Endothelial cell of umbilical vein (primary cell): ENCODE data around the gene XYLT1. TPM values are rescaled to one million over a fixed set of nuclear protein-coding genes. Genes with fewer than 3 reads are reported as not detected.

Source experiments
- BruUV-seq: library from RNA; stranded (reverse); fragments of 400-500 nt; replicated peaks from 2 replicates; lab custom pipeline; 2021; lab: Mats Ljungman, UMichigan
- CTCF ChIA-PET: fragments of 300-600, 350-600 bp; sonication (Branson Sonifier 250); formaldehyde crosslinking; loops from one replicate; lab custom pipeline; 2021; ENCODE audit warnings: antibody characterized with exemption, inconsistent platforms; lab: Charles Lee
- POLR2A ChIA-PET: fragments of 300-600, 350-600 bp; sonication (Branson Sonifier 250); formaldehyde crosslinking; loops from one replicate; lab custom pipeline; 2021; ENCODE audit warnings: antibody characterized with exemption, inconsistent platforms; lab: Charles Lee
- DNase-seq: peaks from one replicate; pipeline ENCODE4 v3.0.0-alpha.2; 2011; ENCODE audit warnings: low read depth, low spot score
- FAIRE-seq: peaks from 2 replicates; lab custom pipeline; 2011; peaks lifted over from hg19 to GRCh38; lab: Jason Lieb, UNC
- H2AFZ ChIP-seq: 2 replicates; pipeline ENCODE4 v1.6.0; 2012; ENCODE audit warnings: low read depth, low read length, control low read depth, inconsistent platforms
- H3K27ac ChIP-seq: 2 replicates; pipeline ENCODE4 v1.5.1; 2011; ENCODE audit warnings: low read depth, mild to moderate bottlenecking, control low read depth, low read length, moderate library complexity; ENCODE audit not compliant: insufficient read depth
- H3K27me3 ChIP-seq, 2 experiments: 2 replicates each; pipeline versions ENCODE4 v1.6.0 to v1.6.1; 2011; ENCODE audit warnings: low read length in 2 of 2, mixed read lengths in 1 of 2; ENCODE audit not compliant: control insufficient read depth in 2 of 2, insufficient read depth in 2 of 2
- H3K36me3 ChIP-seq, 2 experiments: 2 replicates in 1 of 2; 3 replicates in 1 of 2; pipeline ENCODE4 v1.5.1; 2011; ENCODE audit warnings: low read length in 2 of 2, mild to moderate bottlenecking in 1 of 2, moderate library complexity in 1 of 2; ENCODE audit not compliant: control insufficient read depth in 2 of 2, insufficient read depth in 2 of 2; ENCODE audit errors: extremely low read depth in 1 of 2
- H3K4me1 ChIP-seq: 3 replicates; pipeline ENCODE4 v1.5.1; 2011; ENCODE audit warnings: mild to moderate bottlenecking, low read length; ENCODE audit not compliant: control insufficient read depth, insufficient read depth; ENCODE audit errors: extremely low read depth
- H3K4me2 ChIP-seq: 2 replicates; pipeline ENCODE4 v1.6.1; 2011; ENCODE audit warnings: low read length, control low read depth, mixed read lengths; ENCODE audit not compliant: insufficient read depth
- H3K4me3 ChIP-seq, 3 experiments: fragments of 200-600 bp in 1 of 3; sonication (generic), shearing (Covaris generic) in 1 of 3; replicated peaks in 1 of 3; 2 replicates each; pipeline ENCODE4 v1.5.1; 2011 to 2016; ENCODE audit warnings: control low read depth in 3 of 3, low read length in 3 of 3, mild to moderate bottlenecking in 2 of 3, inconsistent platforms in 1 of 3, low read depth in 1 of 3, moderate library complexity in 1 of 3; ENCODE audit not compliant: insufficient read depth in 1 of 3
- H3K79me2 ChIP-seq: 2 replicates; pipeline ENCODE4 v1.6.0; 2012; ENCODE audit warnings: low read length, inconsistent platforms; ENCODE audit not compliant: control insufficient read depth, insufficient read depth
- H3K9ac ChIP-seq: replicated peaks from 2 replicates; pipeline ENCODE3; 2011; ENCODE audit warnings: low read length, control low read depth; ENCODE audit not compliant: insufficient read depth; ENCODE audit errors: extremely low read depth
- H3K9me1 ChIP-seq: replicated peaks from 3 replicates; pipeline ENCODE4 v1.6.0; 2011; ENCODE audit warnings: mild to moderate bottlenecking, low read length; ENCODE audit not compliant: control insufficient read depth, insufficient read depth; ENCODE audit errors: extremely low read depth
- H3K9me3 ChIP-seq: replicated peaks from 2 replicates; pipeline ENCODE4 v1.5.1; 2012; ENCODE audit warnings: low read length, inconsistent platforms; ENCODE audit not compliant: control insufficient read depth, insufficient read depth
- H4K20me1 ChIP-seq: replicated peaks from 2 replicates; pipeline ENCODE3; 2011; ENCODE audit warnings: mild to moderate bottlenecking, low read length; ENCODE audit not compliant: control insufficient read depth, insufficient read depth; ENCODE audit errors: extremely low read depth
- CTCF ChIP-seq, 2 donors: IDR thresholded peaks; 1 replicate in 1 of 2; 2 replicates in 1 of 2; pipeline ENCODE4 v1.5.1; 2011; ENCODE audit warnings: low read length in 2 of 2, mild to moderate bottlenecking in 2 of 2, moderate library complexity in 2 of 2, control low read depth in 1 of 2, inconsistent platforms in 1 of 2, low read depth in 1 of 2; ENCODE audit not compliant: insufficient read depth in 1 of 2; ENCODE audit errors: extremely low read depth in 1 of 2
- EZH2 ChIP-seq: IDR thresholded peaks from 2 replicates; pipeline ENCODE4 v1.6.1; 2012; ENCODE audit warnings: borderline replicate concordance, low read depth, mild to moderate bottlenecking, moderate library complexity, low read length, inconsistent platforms; ENCODE audit not compliant: severe bottlenecking
- FOS ChIP-seq: IDR thresholded peaks from 2 replicates; pipeline ENCODE4 v1.6.1; 2011; ENCODE audit warnings: mild to moderate bottlenecking, low read length, moderate library complexity, borderline replicate concordance; ENCODE audit not compliant: insufficient read depth
- GATA2 ChIP-seq: IDR thresholded peaks from 2 replicates; pipeline ENCODE4 v1.7.0; 2011; ENCODE audit warnings: low read depth, mild to moderate bottlenecking, moderate library complexity, mixed read lengths, low read length; ENCODE audit not compliant: insufficient read length, insufficient read depth
- JUN ChIP-seq: IDR thresholded peaks from 2 replicates; pipeline ENCODE4 v1.6.1; 2011; ENCODE audit warnings: borderline replicate concordance, low read depth; ENCODE audit not compliant: insufficient read length, insufficient read depth
- MAX ChIP-seq: IDR thresholded peaks from 2 replicates; pipeline ENCODE4 v1.6.1; 2011; ENCODE audit not compliant: insufficient read depth, insufficient read length
- MYC ChIP-seq: IDR thresholded peaks from one replicate; pipeline ENCODE4 v1.6.1; 2011; ENCODE audit warnings: mild to moderate bottlenecking, low read depth, low read length
- POLR2A ChIP-seq: IDR thresholded peaks from 2 replicates; pipeline ENCODE4 v1.6.1; 2012; ENCODE audit warnings: low read depth, mild to moderate bottlenecking, control low read depth, low read length
- POLR2AphosphoS5 ChIP-seq: IDR thresholded peaks from 2 replicates; pipeline ENCODE4 v1.6.1; 2012; ENCODE audit warnings: low read depth, mild to moderate bottlenecking, control low read depth, low read length, moderate library complexity; ENCODE audit not compliant: insufficient read depth
- dilution Hi-C: fragments of 300-500 bp; cut with MboI; formaldehyde crosslinking; loops from one replicate; pipeline ENCODE4 v1.15.0; 2019; ENCODE audit warnings: low sequenced_read_pairs; ENCODE audit not compliant: extremely low pct_ligation_motif_present
- intact Hi-C: fragments of 100-400 bp; cut with micrococcal nuclease; formaldehyde crosslinking; loops from one replicate; pipeline ENCODE4 v1.10.0; 2022
- polyA plus RNA-seq, 4 experiments: library from polyadenylated mRNA; depleted of rRNA in 3 of 4; stranded (reverse) in 3 of 4; unstranded in 1 of 4; fragments of >200 nt; gene quantifications; 2 replicates each; pipeline versions ENCODE4 v1.2.1 to v1.2.3, GENCODE V29; 2011 to 2012; ENCODE audit warnings: missing spikeins in 1 of 4
- total RNA-seq: library from RNA; stranded (reverse); gene quantifications from 2 replicates; pipeline ENCODE4 v1.2.3, GENCODE V29; 2021

Gene XYLT1
- total and polyA plus RNA-seq, 2 donors (not counting 3 experiments of a cell fraction or from before 2014, with no cell fraction given): 0.63 to 2.9 TPM

GRCh38 chr16:17439580-17439979, 31.2 kb downstream of the XYLT1 start:
- Histone ChIP-seq H3K27ac (no peak overlapping the region), H4K20me1 (no peaks in the 10 kb centered on the region), H3K9ac (no peak overlapping the region), H3K9me1 (no peaks in the 10 kb centered on the region), H3K4me1 (no peaks in the 10 kb centered on the region), H3K4me3 (no peak overlapping the region), H2AFZ (no peak overlapping the region), H3K79me2 (no peaks in the 10 kb centered on the region), H3K27me3 (no peaks in the 10 kb centered on the region), H3K4me2 (no peak overlapping the region), H3K36me3 (no peaks in the 10 kb centered on the region), H3K9me3 (no peaks in the 10 kb centered on the region)
- intact Hi-C loops (no loop called here), dilution Hi-C loops (no loop called here)
- no peak for TF ChIP-seq POLR2A
- TF ChIP-seq EZH2: no peak
- TF ChIP-seq FOS: no peak
- no peak for TF ChIP-seq MYC
- no peak for TF ChIP-seq POLR2AphosphoS5
- no peak for TF ChIP-seq CTCF (IDR thresholded peaks at IDR 0.05; ENCODE audit: extremely low read depth in 1 of 2, insufficient read depth in 1 of 2, low read depth in 1 of 2, low read length in 2 of 2)
- TF ChIP-seq GATA2: no peak
- no peak for TF ChIP-seq JUN
- no peak for TF ChIP-seq MAX
- BruUV-seq: no TSS peak
- FAIRE-seq: no peak
- DNase-seq: no peak
- POLR2A ChIA-PET: no interaction called here
- CTCF ChIA-PET: no interaction called here
